ENCODE measurements around the gene OPA3. TPM values are rescaled to one million over a fixed set of nuclear protein-coding genes. Genes with fewer than 3 reads are reported as not detected.
"Not testable (repeated sequence)": the region's sequence is repeated elsewhere in the genome, so short reads cannot be mapped to it uniquely, and the experiment has no call there.

OPA3 gene
- total RNA-seq, 1 donor from 2014 or later: 3.7 TPM

DNA sequence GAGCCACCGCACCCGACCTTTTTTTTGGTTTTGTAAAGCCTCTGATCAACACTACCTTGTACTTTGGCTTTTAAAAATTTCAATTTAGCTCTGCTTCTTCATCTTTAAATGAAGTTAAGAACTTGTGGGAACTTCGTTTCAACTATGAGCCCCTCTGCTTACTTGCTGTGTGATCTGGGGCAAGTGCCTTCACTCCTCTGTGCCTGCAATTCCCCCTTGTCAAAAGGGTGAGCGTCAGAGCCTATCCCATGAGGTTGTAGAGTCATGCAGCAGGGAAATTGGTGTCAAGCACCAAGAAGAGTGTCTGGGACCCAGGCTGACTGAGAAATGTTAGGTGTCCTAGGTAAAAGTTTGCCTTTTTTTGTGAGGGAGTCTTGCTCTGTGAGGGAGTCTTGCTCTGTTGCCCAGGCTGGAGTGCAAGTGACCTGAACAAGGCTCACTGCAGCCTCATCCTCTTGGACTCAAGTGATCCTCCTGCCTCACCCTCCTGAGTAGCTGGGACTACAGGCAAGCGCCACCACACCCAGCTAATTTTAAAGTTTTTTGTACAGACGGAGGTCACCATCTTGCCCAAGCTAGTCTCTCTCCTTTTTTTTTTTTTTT is 71.6 kb downstream of the OPA3 start:
- peaks cover 2% of the 10 kb centered on the region for H3K27me3 Mint-ChIP-seq (ENCODE audit: insufficient read depth, low read depth)

DNA sequence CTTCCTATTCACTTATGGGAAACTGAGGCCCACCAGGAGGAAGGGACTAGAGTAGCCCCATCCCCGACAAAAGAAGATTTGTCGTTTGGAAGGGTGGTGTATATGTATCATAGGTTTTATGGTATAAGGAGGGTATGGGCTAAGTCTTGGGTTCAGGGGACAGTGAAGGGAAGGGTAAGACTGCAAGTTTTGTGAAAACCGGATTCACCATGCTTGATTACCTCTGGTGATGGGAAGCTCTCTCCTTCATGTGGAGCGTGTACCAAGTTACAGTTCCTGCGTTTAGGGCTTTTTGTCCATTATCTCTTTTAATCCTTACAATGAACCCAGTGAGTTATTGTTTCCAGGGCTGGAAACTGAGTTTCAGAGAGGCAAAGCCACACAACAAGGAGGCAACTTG is 73.5 kb downstream of the OPA3 start:
- no peak overlapping the region for H3K9ac ChIP-seq
- Mint-ChIP-seq H3K36me3 (no peaks in the 10 kb centered on the region), H3K27ac (no peak overlapping the region), H3K4me1 (peaks cover 12% of the 10 kb centered on the region), H3K27me3 (ENCODE audit: insufficient read depth, low read depth) (peaks cover 4% of the 10 kb centered on the region), H3K4me3 (peak overlapping the region; percentile 41), H3K9me3 (no peaks in the 10 kb centered on the region)
- H3K36me3 ChIP-seq: no peaks in the 10 kb centered on the region
- TF ChIP-seq EZH2phosphoT487 (IDR thresholded peaks at IDR 0.05) (no peak), EZH2 (IDR thresholded peaks at IDR 0.05) (no peak)
- TF ChIP-seq, protein P1, sequence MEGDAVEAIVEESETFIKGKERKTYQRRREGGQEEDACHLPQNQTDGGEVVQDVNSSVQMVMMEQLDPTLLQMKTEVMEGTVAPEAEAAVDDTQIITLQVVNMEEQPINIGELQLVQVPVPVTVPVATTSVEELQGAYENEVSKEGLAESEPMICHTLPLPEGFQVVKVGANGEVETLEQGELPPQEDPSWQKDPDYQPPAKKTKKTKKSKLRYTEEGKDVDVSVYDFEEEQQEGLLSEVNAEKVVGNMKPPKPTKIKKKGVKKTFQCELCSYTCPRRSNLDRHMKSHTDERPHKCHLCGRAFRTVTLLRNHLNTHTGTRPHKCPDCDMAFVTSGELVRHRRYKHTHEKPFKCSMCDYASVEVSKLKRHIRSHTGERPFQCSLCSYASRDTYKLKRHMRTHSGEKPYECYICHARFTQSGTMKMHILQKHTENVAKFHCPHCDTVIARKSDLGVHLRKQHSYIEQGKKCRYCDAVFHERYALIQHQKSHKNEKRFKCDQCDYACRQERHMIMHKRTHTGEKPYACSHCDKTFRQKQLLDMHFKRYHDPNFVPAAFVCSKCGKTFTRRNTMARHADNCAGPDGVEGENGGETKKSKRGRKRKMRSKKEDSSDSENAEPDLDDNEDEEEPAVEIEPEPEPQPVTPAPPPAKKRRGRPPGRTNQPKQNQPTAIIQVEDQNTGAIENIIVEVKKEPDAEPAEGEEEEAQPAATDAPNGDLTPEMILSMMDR (IDR thresholded peaks at IDR 0.05): no peak
- H3K79me2 ChIP-seq (ENCODE audit: low read depth): peaks cover 86% of the 10 kb centered on the region
- H3K27me3 ChIP-seq: no peaks in the 10 kb centered on the region
- peaks cover 75% of the 10 kb centered on the region for H4K20me1 ChIP-seq (ENCODE audit: low read depth)
- H3K27ac ChIP-seq: no peak overlapping the region
- DNase-seq (ENCODE audit: low spot score): no peak
- no peaks in the 10 kb centered on the region for H3K4me1 ChIP-seq
- H3K4me2 ChIP-seq: no peak overlapping the region
- H2AFZ ChIP-seq (replicated peaks): no peak overlapping the region
- H3F3A ChIP-seq (ENCODE audit: low read depth): peaks cover 34% of the 10 kb centered on the region
- no peaks in the 10 kb centered on the region for H3K9me3 ChIP-seq (ENCODE audit: low read depth)
- H3K4me3 ChIP-seq: no peak overlapping the region

More for the DNA sequence above, 71.6 kb downstream of the OPA3 start:
- Histone ChIP-seq H2AFZ (replicated peaks) (no peak overlapping the region), H3K9ac (no peak overlapping the region), H3F3A (ENCODE audit: low read depth) (peaks cover 22% of the 10 kb centered on the region), H3K36me3 (no peaks in the 10 kb centered on the region), H3K27me3 (no peaks in the 10 kb centered on the region), H3K4me1 (no peaks in the 10 kb centered on the region), H3K4me2 (no peak overlapping the region), H3K79me2 (ENCODE audit: low read depth) (peaks cover 78% of the 10 kb centered on the region), H3K4me3 (no peak overlapping the region), H3K27ac (no peak overlapping the region), H3K9me3 (ENCODE audit: low read depth) (no peaks in the 10 kb centered on the region), H4K20me1 (ENCODE audit: low read depth) (peaks cover 75% of the 10 kb centered on the region)
- Mint-ChIP-seq H3K36me3 (peaks cover 1% of the 10 kb centered on the region), H3K4me3 (no peak overlapping the region), H3K4me1 (peaks cover 12% of the 10 kb centered on the region), H3K27ac (no peak overlapping the region), H3K9me3 (no peaks in the 10 kb centered on the region)
- no peak for TF ChIP-seq EZH2phosphoT487 (IDR thresholded peaks at IDR 0.05)
- no peak for TF ChIP-seq EZH2 (IDR thresholded peaks at IDR 0.05)
- TF ChIP-seq, protein P1 (IDR thresholded peaks at IDR 0.05): no peak
- DNase-seq (ENCODE audit: low spot score): no peak

DNA sequence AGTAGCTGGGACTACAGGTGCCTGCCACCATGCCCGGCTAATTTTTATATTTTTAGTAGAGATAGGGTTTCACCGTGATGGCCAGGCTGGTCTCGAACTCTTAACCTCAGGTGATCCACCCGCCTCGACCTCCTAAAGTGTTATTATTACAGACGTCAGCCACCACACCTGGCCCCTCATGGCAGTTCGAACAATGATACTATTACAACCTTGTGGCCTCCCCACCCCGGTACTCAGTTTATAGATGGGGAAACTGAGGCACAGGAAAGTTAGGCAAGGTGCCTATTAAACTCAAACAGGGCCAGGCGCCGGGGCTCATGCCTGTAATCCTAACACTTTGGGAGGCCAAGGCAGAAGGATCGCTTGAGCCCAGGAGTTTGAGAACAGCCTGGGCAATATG is 74.2 kb downstream of the OPA3 start:
- H3K4me3 Mint-ChIP-seq: peak overlapping the region; percentile 94
- not testable (repeated sequence) for H3K9me3 ChIP-seq (ENCODE audit: low read depth); H3K36me3 Mint-ChIP-seq; H3K27me3 ChIP-seq; H3K27ac Mint-ChIP-seq; H3K4me3 ChIP-seq; H3K36me3 ChIP-seq; H3K9me3 Mint-ChIP-seq; DNase-seq (ENCODE audit: low spot score); H2AFZ ChIP-seq (replicated peaks); H3K27ac ChIP-seq; H3K27me3 Mint-ChIP-seq (ENCODE audit: insufficient read depth, low read depth); H3K4me1 ChIP-seq; H3K9ac ChIP-seq; H3K4me2 ChIP-seq
- peaks cover 12% of the 10 kb centered on the region for H3K4me1 Mint-ChIP-seq
- peaks cover 82% of the 10 kb centered on the region for H3K79me2 ChIP-seq (ENCODE audit: low read depth)
- H4K20me1 ChIP-seq (ENCODE audit: low read depth): peaks cover 67% of the 10 kb centered on the region
- peaks cover 37% of the 10 kb centered on the region for H3F3A ChIP-seq (ENCODE audit: low read depth)

DNA sequence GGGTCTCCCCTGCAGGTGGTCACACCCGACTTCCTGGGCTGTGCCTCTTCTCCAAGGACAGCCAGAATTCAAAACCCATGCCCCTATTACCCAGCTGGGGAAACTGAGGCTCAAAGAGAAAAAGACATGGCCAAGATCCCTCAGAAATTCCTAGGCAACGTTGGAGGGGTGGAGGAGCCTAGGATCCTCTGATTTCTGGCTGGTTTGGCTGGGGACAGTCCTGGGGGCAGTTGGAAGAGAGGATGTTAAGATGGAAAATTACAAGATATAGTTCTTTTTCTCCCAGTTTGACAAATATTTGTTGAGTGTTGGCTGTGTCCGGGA is 74.9 kb downstream of the OPA3 start:
- Mint-ChIP-seq H3K4me1 (peaks cover 12% of the 10 kb centered on the region), H3K27ac (peak overlapping the region; percentile 69), H3K27me3 (ENCODE audit: insufficient read depth, low read depth) (peaks cover 4% of the 10 kb centered on the region), H3K36me3 (no peaks in the 10 kb centered on the region), H3K9me3 (no peaks in the 10 kb centered on the region), H3K4me3 (peak overlapping the region; percentile 94)
- no peak for TF ChIP-seq EZH2phosphoT487 (IDR thresholded peaks at IDR 0.05)
- no peaks in the 10 kb centered on the region for H3K4me1 ChIP-seq
- H3F3A ChIP-seq (ENCODE audit: low read depth): peaks cover 41% of the 10 kb centered on the region
- H3K27ac ChIP-seq: no peak overlapping the region
- H3K27me3 ChIP-seq: no peaks in the 10 kb centered on the region
- no peak for DNase-seq (ENCODE audit: low spot score)
- no peak overlapping the region for H3K9ac ChIP-seq
- H3K9me3 ChIP-seq (ENCODE audit: low read depth): no peaks in the 10 kb centered on the region
- H4K20me1 ChIP-seq (ENCODE audit: low read depth): peaks cover 60% of the 10 kb centered on the region
- peak overlapping the region; percentile 99 for H3K4me3 ChIP-seq
- H3K79me2 ChIP-seq (ENCODE audit: low read depth): peaks cover 75% of the 10 kb centered on the region
- no peak overlapping the region for H2AFZ ChIP-seq (replicated peaks)
- peak overlapping the region; percentile 99 for H3K4me2 ChIP-seq
- H3K36me3 ChIP-seq: no peaks in the 10 kb centered on the region
